NCI-H2107 treated with DMSO at 0.1 percent for 48 hours (cell line): ENCODE measurements around the gene BLACAT1.
"Not testable (repeated sequence)": the region's sequence is repeated elsewhere in the genome, so short reads cannot be mapped to it uniquely, and the experiment has no call there.

Source experiments
- DNase-seq: peaks from one replicate; lab custom pipeline; 2025; ENCODE audit not compliant: unreplicated experiment; lab: John Stamatoyannopoulos, UW

The BLACAT1 gene

GRCh38 chr1:205421798-205422197, 34.0 kb downstream of the BLACAT1 start, which contains the start of gene LEMD1:
Gene LEMD1, minus strand, starts transcription at chr1:205422056. Its CDS starts 1,520 bp downstream, at chr1:205420536.
- DNase-seq, result peak; percentile 80

DNA sequence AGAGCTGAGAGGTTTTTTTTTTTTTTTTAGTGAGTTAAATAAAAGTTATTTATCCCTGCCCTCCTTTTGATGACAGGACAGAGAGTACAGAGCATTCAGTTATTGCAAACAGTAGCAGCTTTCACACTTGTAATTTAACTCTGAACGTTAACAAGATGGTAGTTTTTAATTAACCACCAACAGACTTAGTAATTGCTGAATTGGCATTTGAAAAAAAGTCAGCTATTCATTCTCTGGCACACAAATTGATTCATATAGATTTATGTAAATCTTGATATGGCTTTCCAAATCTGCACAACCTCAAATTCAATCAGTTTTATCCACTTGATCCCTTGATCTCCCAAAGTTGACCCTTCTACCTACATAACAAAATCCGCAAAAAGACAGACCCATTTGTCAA, 34.9 kb downstream of the BLACAT1 start:
- no peak for DNase-seq

GRCh38 chr1:205417870-205418635, 37.8 kb downstream of the BLACAT1 start:
- DNase-seq, result no peak

- DNase-seq, result no peak
Measured at GRCh38 chr1:205416322-205416721, 39.5 kb downstream of the BLACAT1 start.

DNA sequence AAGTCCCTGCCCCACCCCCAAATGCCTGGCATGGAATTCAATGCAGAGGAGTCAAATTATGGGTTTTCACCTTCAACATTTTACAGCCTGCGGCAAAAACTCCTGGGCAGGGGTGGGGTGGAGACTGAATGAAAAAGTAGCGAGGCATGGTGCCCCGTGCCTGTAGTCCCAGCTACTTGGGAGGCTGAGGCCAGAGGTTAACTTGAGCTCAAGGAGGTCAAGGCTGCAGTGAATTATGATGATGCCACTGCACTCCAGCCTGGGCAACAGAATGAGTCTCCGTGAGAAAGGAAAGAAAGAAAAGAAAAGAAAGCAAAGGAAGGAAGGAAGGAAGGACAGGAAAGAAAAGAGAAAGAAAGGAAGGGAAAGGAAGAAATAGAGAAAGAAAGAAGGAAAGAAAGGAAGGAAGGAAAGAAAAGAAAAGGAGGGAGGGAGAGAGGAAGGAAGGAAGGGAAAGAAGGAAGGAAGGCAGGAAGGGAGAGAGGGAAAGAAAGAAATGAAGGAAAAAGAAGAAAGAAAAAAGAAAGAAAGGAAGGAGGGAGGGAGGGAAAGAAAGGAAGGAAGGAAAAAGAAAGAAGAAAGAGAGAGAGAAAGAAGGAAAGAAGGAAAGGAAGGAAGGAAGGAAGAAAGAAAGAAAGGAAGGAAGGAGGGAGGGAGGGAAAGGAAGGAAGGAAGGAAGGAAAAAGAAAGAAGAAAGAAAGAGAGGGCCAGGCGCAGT, 45.1 kb downstream of the BLACAT1 start:
- no peak for DNase-seq

- no peak for DNase-seq
Measured at GRCh38 chr1:205407970-205408369, 47.9 kb downstream of the BLACAT1 start.

- not testable (repeated sequence) for DNase-seq
Measured at GRCh38 chr1:205406252-205406651, 49.6 kb downstream of the BLACAT1 start.
